Heart right ventricle (tissue), 16 donors: Measurements from ENCODE around the gene HSF5. TPM values are rescaled to one million over a fixed set of nuclear protein-coding genes. Genes with fewer than 3 reads are reported as not detected.

Experiments used
- ATAC-seq, 8 donors: fragments of 200-7000 bp; cut with Tn5 transposase; one replicate each; pipeline ENCODE4 v1.9.1; 2020; ENCODE audit warnings: mild to moderate bottlenecking in 8 of 8, moderate library complexity in 8 of 8, moderate number of reproducible peaks in 1 of 8
- DNase-seq, 2 donors: peaks; one replicate each; pipeline ENCODE4 v3.0.0-alpha.2; 2020
- H3K27ac ChIP-seq, 10 donors: fragments of 200-600 bp; sonication (generic) in 2 of 10; one replicate each; pipeline versions ENCODE4 v1.5.0 to v1.8.0; 2020 to 2022; ENCODE audit warnings: mild to moderate bottlenecking in 3 of 10
- H3K27me3 ChIP-seq, 7 donors: fragments of 200-600 bp; one replicate each; pipeline ENCODE4 v1.8.0; 2021 to 2022; ENCODE audit warnings: mild to moderate bottlenecking in 2 of 7
- H3K36me3 ChIP-seq, 9 donors: fragments of 200-600 bp; sonication (generic) in 1 of 9; one replicate each; pipeline versions ENCODE4 v1.5.0 to v1.8.0; 2020 to 2022; ENCODE audit warnings: mild to moderate bottlenecking in 2 of 9
- H3K4me1 ChIP-seq, 9 donors: fragments of 200-600 bp; sonication (generic) in 1 of 9; one replicate each; pipeline versions ENCODE4 v1.5.0 to v1.8.0; 2020 to 2022; ENCODE audit warnings: mild to moderate bottlenecking in 4 of 9
- H3K4me3 ChIP-seq, 10 donors: fragments of 200-600 bp; sonication (generic) in 2 of 10; one replicate each; pipeline versions ENCODE4 v1.5.0 to v1.8.0; 2020 to 2022; ENCODE audit warnings: mild to moderate bottlenecking in 7 of 10, moderate library complexity in 2 of 10
- H3K9me3 ChIP-seq, 11 donors: fragments of 200-600 bp in 10 of 11; sonication (generic) in 2 of 11; one replicate each; pipeline versions ENCODE4 v1.5.0 to v1.8.0; 2013 to 2022; ENCODE audit warnings: mild to moderate bottlenecking in 2 of 11, control low read depth in 1 of 11, moderate library complexity in 1 of 11
- CTCF ChIP-seq, 9 donors: fragments of 200-600 bp; sonication (generic) in 2 of 9; IDR thresholded peaks; one replicate each; pipeline versions ENCODE4 v1.5.0 to v1.8.0; 2021 to 2022; ENCODE audit warnings: antibody characterized with exemption in 9 of 9, mild to moderate bottlenecking in 5 of 9, moderate library complexity in 1 of 9
- WGBS, 2 donors: extraction: QIAGEN DNeasy Blood & Tissue Kit; methylation state at CpG; one replicate each; pipeline ENCODE4 v1.1.7; 2013; ENCODE audit warnings: inconsistent platforms in 1 of 2; 5-methylcytosine and 5-hydroxymethylcytosine counted together
- intact Hi-C, 10 donors: fragments of 100-400 bp; cut with DNase I; formaldehyde crosslinking; loops; one replicate each; pipeline versions ENCODE4 v1.11.1 to v1.14.2; 2022
- polyA plus RNA-seq, 2 donors: library from polyadenylated mRNA; stranded (reverse); fragments of 200-250 nt; gene quantifications; one replicate each; pipeline ENCODE4 v1.2.3, GENCODE V29; 2013
- total RNA-seq, 10 donors: library from RNA; stranded (reverse); fragmentation: NEBNext Ultra II Directional in 3 of 10; extraction: Animal tissue kit (Norgen Biotek cat#: 25700) in 3 of 10; gene quantifications; one replicate each; pipeline versions ENCODE4 v1.2.1 to v1.2.4, GENCODE V29; 2021 to 2023
- donor health status: Arrhythmogenic right ventricular cardiomyopathy.
- donor health status: ischemic (EF 13 %, LVEDD 7.1; RV severe dilation, severe dysfunction).
- donor health status: healthy with polysubstance abuse.
- donor health status: DM: no; HTN: yes; CAD: no.
- donor health status: DM: no; HTN: no; CAD: no.
- donor health status: ischemic (EF 25% LVEDD 6.9; RV normal size, moderate dysfunction).
- donor health status: ischemic (EF 25% LVEDD 5.7; RV mildly dilated, moderate dysfunction).
- donor health status: healthy.
- donor health status: DM: yes; HTN: yes; CAD: no.
- donor health status: Ischemic cardiomyopathy.
- donor health status: ischemic (EF 35%, LVEDD 5.7; RV mildly dilated, moderate dysfunction).
- donor health status: nonischemic (EF 11% LVEDD 7.7; RV severe dilation, severe dysfunction).
- donor health status: DM: yes; HTN: yes; CAD: no.
- donor health status: PGD.
- donor health status: ischemic (EF 29% LVEDD 5.4; RV normal size, mild dysfunction).
- donor health status: nonischemic (EF 23%, LVEDD 6.1; RV moderate dilation, normal function).

HSF5 gene
- total and polyA plus RNA-seq, 12 donors: 0.04 to 0.14 (median 0.05) TPM; not detected in 9

- peaks cover 0 to 75% (median 4%) of the 10 kb centered on the region in 7 donors for H3K27me3 ChIP-seq
- no peaks in the 10 kb centered on the region for H3K9me3 ChIP-seq
- no peak overlapping the region for H3K27ac ChIP-seq
- no peak for DNase-seq
- H3K36me3 ChIP-seq: no peaks in the 10 kb centered on the region
- WGBS, 2 donors: 46 to 53% methylated on average over 4 of the region's 4 CpGs
- no peak for ATAC-seq
- peaks cover 0 to 3% (median 0%) of the 10 kb centered on the region in 9 donors for H3K4me1 ChIP-seq
- TF ChIP-seq CTCF (IDR thresholded peaks at IDR 0.05): no peak
- H3K4me3 ChIP-seq: no peak overlapping the region
- intact Hi-C loops: no loop called here
Measured at GRCh38 chr17:58396173-58396572, 92.0 kb downstream of the HSF5 start.

GRCh38 chr17:58394534-58395223 is 93.5 kb downstream of the HSF5 start:
- H3K4me3 ChIP-seq: no peak overlapping the region
- DNase-seq: no peak
- no peak for TF ChIP-seq CTCF (IDR thresholded peaks at IDR 0.05)
- no peaks in the 10 kb centered on the region for H3K9me3 ChIP-seq
- H3K27ac ChIP-seq: no peak overlapping the region
- H3K36me3 ChIP-seq: no peaks in the 10 kb centered on the region
- H3K4me1 ChIP-seq: peaks cover 0 to 3% (median 0%) of the 10 kb centered on the region in 9 donors
- WGBS, 2 donors: 67 to 70% methylated on average over 3 of the region's 3 CpGs
- peaks cover 0 to 74% (median 4%) of the 10 kb centered on the region in 7 donors for H3K27me3 ChIP-seq
- intact Hi-C loops: no loop called here
- ATAC-seq: no peak

GRCh38 chr17:58391302-58391984 is 96.8 kb downstream of the HSF5 start:
- TF ChIP-seq CTCF (IDR thresholded peaks at IDR 0.05): no peak
- 16 to 18% methylated on average over 10 of the region's 10 CpGs for WGBS, 2 donors
- peaks cover 0 to 69% (median 4%) of the 10 kb centered on the region in 7 donors for H3K27me3 ChIP-seq
- H3K36me3 ChIP-seq: no peaks in the 10 kb centered on the region
- intact Hi-C loops: no loop called here
- ATAC-seq: peak in 3 of 8 donors; percentile 33 to 48 (median 35)
- peaks cover 0 to 3% (median 0%) of the 10 kb centered on the region in 9 donors for H3K4me1 ChIP-seq
- H3K9me3 ChIP-seq: no peaks in the 10 kb centered on the region
- no peak overlapping the region for H3K4me3 ChIP-seq
- DNase-seq: peak in 1 of 2 donors; percentile 12
- H3K27ac ChIP-seq: no peak overlapping the region

GRCh38 chr17:58390884-58391283 is 97.3 kb downstream of the HSF5 start:
- intact Hi-C loops: no loop called here
- peaks cover 0 to 66% (median 3%) of the 10 kb centered on the region in 7 donors for H3K27me3 ChIP-seq
- H3K36me3 ChIP-seq: no peaks in the 10 kb centered on the region
- DNase-seq (no peak), ATAC-seq (no peak)
- no peak overlapping the region for H3K27ac ChIP-seq
- H3K9me3 ChIP-seq: no peaks in the 10 kb centered on the region
- H3K4me3 ChIP-seq: no peak overlapping the region
- no peak for TF ChIP-seq CTCF (IDR thresholded peaks at IDR 0.05)
- H3K4me1 ChIP-seq: peaks cover 0 to 3% (median 0%) of the 10 kb centered on the region in 9 donors
- WGBS, 2 donors: 76 to 89% methylated on average over 2 of the region's 2 CpGs
